ENCODE results near the gene ZNF540. TPM values are rescaled to one million over a fixed set of nuclear protein-coding genes. Genes with fewer than 3 reads are reported as not detected.

The ZNF540 gene
- total and polyA plus RNA-seq, 10 of the 15 experiments (the other 5 are each of a cell fraction or from before 2014, with no cell fraction given), result 0.17 to 2.3 (median 0.43) TPM

DNA sequence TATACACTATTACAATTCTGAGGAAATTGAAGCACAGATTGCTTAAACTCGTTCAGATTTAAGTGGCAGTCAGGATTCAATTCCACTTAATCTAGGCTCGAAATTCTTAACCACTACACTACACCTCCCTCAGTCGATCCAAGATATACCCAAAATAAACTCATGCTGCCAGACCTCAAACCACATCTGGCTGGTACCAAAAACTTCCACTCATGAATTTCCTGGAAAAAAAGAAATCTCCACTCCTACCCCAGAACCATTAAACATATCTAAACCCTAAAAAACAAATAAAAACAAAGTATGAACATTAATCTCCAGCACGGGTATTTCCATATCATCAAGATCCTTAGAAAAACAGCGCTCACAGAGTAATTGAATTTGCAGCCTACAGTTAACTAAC is 59.4 kb downstream of the ZNF540 start (continued):
- TF ChIP-seq, protein P1, sequence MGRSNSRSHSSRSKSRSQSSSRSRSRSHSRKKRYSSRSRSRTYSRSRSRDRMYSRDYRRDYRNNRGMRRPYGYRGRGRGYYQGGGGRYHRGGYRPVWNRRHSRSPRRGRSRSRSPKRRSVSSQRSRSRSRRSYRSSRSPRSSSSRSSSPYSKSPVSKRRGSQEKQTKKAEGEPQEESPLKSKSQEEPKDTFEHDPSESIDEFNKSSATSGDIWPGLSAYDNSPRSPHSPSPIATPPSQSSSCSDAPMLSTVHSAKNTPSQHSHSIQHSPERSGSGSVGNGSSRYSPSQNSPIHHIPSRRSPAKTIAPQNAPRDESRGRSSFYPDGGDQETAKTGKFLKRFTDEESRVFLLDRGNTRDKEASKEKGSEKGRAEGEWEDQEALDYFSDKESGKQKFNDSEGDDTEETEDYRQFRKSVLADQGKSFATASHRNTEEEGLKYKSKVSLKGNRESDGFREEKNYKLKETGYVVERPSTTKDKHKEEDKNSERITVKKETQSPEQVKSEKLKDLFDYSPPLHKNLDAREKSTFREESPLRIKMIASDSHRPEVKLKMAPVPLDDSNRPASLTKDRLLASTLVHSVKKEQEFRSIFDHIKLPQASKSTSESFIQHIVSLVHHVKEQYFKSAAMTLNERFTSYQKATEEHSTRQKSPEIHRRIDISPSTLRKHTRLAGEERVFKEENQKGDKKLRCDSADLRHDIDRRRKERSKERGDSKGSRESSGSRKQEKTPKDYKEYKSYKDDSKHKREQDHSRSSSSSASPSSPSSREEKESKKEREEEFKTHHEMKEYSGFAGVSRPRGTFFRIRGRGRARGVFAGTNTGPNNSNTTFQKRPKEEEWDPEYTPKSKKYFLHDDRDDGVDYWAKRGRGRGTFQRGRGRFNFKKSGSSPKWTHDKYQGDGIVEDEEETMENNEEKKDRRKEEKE (IDR thresholded peaks at IDR 0.05), result no peak
- TF ChIP-seq SPI1 (IDR thresholded peaks at IDR 0.05; ENCODE audit: borderline replicate concordance, insufficient read depth, low read depth, low read length) (no peak), POLR2AphosphoS5 (IDR thresholded peaks at IDR 0.05; ENCODE audit: low read length) (no peak)
- TF ChIP-seq, protein P2, sequence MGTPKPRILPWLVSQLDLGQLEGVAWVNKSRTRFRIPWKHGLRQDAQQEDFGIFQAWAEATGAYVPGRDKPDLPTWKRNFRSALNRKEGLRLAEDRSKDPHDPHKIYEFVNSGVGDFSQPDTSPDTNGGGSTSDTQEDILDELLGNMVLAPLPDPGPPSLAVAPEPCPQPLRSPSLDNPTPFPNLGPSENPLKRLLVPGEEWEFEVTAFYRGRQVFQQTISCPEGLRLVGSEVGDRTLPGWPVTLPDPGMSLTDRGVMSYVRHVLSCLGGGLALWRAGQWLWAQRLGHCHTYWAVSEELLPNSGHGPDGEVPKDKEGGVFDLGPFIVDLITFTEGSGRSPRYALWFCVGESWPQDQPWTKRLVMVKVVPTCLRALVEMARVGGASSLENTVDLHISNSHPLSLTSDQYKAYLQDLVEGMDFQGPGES (IDR thresholded peaks at IDR 0.05), result no peak

DNA sequence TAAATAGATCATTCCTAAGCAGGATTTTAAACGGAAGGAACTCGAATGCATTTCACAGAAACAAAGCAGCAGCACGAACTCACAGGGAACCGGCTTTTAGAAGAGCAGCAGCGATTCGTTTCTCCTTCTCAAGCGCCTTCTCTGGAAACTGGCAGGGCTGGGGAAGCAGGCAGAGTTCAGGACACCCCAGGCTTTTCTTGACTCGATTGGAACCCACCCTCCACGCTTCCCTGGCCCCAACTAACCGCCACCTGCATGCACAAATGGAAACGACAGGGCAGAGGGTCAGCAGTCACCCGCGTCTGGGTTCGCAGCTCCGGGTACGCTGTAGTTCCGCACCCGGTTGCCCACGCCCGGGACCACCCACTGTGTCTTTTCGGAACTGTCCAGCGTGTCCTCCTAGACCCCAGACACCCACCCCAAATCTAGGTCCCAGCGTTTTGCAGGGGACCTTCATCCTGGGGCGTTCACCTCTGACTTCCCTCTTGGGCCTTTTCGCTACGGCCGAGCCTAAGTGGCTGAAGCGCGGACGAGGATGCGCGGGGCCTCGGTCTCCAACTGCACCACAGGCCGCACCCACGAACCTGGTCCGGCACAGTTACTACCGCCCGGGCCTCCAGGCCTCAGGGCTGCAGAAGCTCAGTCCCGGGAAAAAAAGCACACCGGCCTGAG is 60.1 kb downstream of the ZNF540 start:
- Histone ChIP-seq H3K27me3 (replicated peaks in 1 of 2; ENCODE audit: control insufficient read depth in 2 of 2, insufficient read depth in 2 of 2, low read length in 1 of 2) (no peaks in the 10 kb centered on the region), H2AFZ (ENCODE audit: control insufficient read depth, low read depth, low read length) (peak overlapping the region; percentile 84), H3K4me2 (ENCODE audit: control insufficient read depth, insufficient read depth) (peak overlapping the region; percentile 75), H3K9me3 (replicated peaks; ENCODE audit: control insufficient read depth, insufficient read depth, low read length) (peaks cover 6% of the 10 kb centered on the region), H3K27ac (ENCODE audit: control insufficient read depth, insufficient read depth) (peak overlapping the region; percentile 85), H3K79me2 (ENCODE audit: control insufficient read depth, insufficient read depth, low read length) (peaks cover 26% of the 10 kb centered on the region), H3K4me1 (ENCODE audit: control insufficient read depth, insufficient read depth, low read length) (no peaks in the 10 kb centered on the region), H3K36me3 (ENCODE audit: control insufficient read depth in 2 of 2, insufficient read depth in 2 of 2, low read length in 1 of 2) (peaks cover 0 to 4% of the 10 kb centered on the region in 2 experiments; a peak in 1 of 4 replicates), H4K20me1 (ENCODE audit: control insufficient read depth, insufficient read depth) (no peaks in the 10 kb centered on the region), H3K9ac (ENCODE audit: control insufficient read depth, insufficient read depth, low read length) (peak overlapping the region; percentile 89), H3K4me3 (peak overlapping the region; percentile 80)
- ChIA-PET POLR2A (no interaction called here), SMC1A (ENCODE audit: uncharacterized antibody, unreplicated experiment) (no interaction called here), CTCF (no interaction called here), RAD21 (ENCODE audit: unreplicated experiment) (interaction anchor here (1.0 kb wide), 1 partner anchor 247 kb away, joined by 3 read pairs; no protein-coding TSS in a partner anchor)
- in situ Hi-C loops (cut with MboI) (loop anchor here (10.0 kb wide), 1 partner anchor 340 kb away; no protein-coding TSS in a partner anchor), intact Hi-C loops (cut with micrococcal nuclease; ENCODE audit: unreplicated experiment) (loop anchor here (1.0 to 5.0 kb wide), 2 partner anchors 187 to 437 kb away; partner anchors contain the start of genes ZNF569 and ZNF570)
- FAIRE-seq, result no peak
- 1% methylated on average over 40 of the region's 40 CpGs for WGBS (ENCODE audit: insufficient coverage, insufficient replicate concordance, low lambda C conversion rate, missing lambda C conversion rate)
- BruUV-seq (replicated peaks), result no TSS peak
- ATAC-seq, result peak; percentile 71
- DNase-seq (ENCODE audit: low read depth, low spot score), result no peak
- TF ChIP-seq HDAC2 (IDR thresholded peaks at IDR 0.05) (0 out of 2 replicates have a peak, but pooled peaks have one; percentile 42), HDGF (IDR thresholded peaks at IDR 0.05) (0 out of 2 replicates have a peak, but pooled peaks have one; percentile 48), GATAD2B (conservative IDR thresholded peaks at IDR 0.05; ENCODE audit: low read depth) (peak; percentile 35; the same call in 1 of the 2 replicates), EED (IDR thresholded peaks at IDR 0.05; ENCODE audit: low read depth) (no peak), POLR2A (IDR thresholded peaks at IDR 0.05; ENCODE audit: low read depth, low read length) (peak; percentile 56; the same call in 1 of the 2 replicates), SP1 (IDR thresholded peaks at IDR 0.05; ENCODE audit: low read depth, low read length) (no peak), CREB1 (IDR thresholded peaks at IDR 0.05; ENCODE audit: low read depth) (0 out of 2 replicates have a peak, but pooled peaks have one; percentile 10), SPI1 (IDR thresholded peaks at IDR 0.05; ENCODE audit: borderline replicate concordance, insufficient read depth, low read depth, low read length) (0 out of 2 replicates have a peak, but pooled peaks have one; percentile 35), NR2F1 (conservative IDR thresholded peaks at IDR 0.05) (0 out of 2 replicates have a peak, but pooled peaks have one; percentile 39)
- TF ChIP-seq, protein P3, sequence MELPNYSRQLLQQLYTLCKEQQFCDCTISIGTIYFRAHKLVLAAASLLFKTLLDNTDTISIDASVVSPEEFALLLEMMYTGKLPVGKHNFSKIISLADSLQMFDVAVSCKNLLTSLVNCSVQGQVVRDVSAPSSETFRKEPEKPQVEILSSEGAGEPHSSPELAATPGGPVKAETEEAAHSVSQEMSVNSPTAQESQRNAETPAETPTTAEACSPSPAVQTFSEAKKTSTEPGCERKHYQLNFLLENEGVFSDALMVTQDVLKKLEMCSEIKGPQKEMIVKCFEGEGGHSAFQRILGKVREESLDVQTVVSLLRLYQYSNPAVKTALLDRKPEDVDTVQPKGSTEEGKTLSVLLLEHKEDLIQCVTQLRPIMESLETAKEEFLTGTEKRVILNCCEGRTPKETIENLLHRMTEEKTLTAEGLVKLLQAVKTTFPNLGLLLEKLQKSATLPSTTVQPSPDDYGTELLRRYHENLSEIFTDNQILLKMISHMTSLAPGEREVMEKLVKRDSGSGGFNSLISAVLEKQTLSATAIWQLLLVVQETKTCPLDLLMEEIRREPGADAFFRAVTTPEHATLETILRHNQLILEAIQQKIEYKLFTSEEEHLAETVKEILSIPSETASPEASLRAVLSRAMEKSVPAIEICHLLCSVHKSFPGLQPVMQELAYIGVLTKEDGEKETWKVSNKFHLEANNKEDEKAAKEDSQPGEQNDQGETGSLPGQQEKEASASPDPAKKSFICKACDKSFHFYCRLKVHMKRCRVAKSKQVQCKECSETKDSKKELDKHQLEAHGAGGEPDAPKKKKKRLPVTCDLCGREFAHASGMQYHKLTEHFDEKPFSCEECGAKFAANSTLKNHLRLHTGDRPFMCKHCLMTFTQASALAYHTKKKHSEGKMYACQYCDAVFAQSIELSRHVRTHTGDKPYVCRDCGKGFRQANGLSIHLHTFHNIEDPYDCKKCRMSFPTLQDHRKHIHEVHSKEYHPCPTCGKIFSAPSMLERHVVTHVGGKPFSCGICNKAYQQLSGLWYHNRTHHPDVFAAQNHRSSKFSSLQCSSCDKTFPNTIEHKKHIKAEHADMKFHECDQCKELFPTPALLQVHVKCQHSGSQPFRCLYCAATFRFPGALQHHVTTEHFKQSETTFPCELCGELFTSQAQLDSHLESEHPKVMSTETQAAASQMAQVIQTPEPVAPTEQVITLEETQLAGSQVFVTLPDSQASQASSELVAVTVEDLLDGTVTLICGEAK (IDR thresholded peaks at IDR 0.05; ENCODE audit: borderline replicate concordance), result no peak
- TF ChIP-seq, protein P4, sequence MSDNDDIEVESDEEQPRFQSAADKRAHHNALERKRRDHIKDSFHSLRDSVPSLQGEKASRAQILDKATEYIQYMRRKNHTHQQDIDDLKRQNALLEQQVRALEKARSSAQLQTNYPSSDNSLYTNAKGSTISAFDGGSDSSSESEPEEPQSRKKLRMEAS (IDR thresholded peaks at IDR 0.05; ENCODE audit: low read depth, low read length), result peak; percentile 50; the same call in 1 of the 2 replicates

Data from GM12878 (cell line).